ENCODE results near the gene SNX20. TPM values are rescaled to one million over a fixed set of nuclear protein-coding genes. Genes with fewer than 3 reads are reported as not detected.

SNX20 gene
- total RNA-seq, result 10 to 100 TPM; 88.9 to 90.1 TPM
- 100 to 1,000 TPM in 1 of 2 donors, 10 to 100 TPM in 1; 62.5 to 106 TPM for polyA plus RNA-seq

- peaks cover 69 to 95% (median 84%) of the 10 kb centered on the region in 4 donors for H3K4me1 Mint-ChIP-seq
- peak within 1 kb of the TSS; percentile 83 to 97 (median 94) for H3K4me3 Mint-ChIP-seq
- peak within 1 kb of the TSS; percentile 90 for H3K27ac ChIP-seq (ENCODE audit: low read depth, low read length)
- peaks cover 25% of the 10 kb centered on the region for H3K36me3 ChIP-seq (ENCODE audit: insufficient read depth, low read length)
- POLR2A ChIA-PET (ENCODE audit: partially characterized antibody), result interaction anchor here (0.6 to 19.4 kb wide), 27 partner anchors 9 to 653 kb away, joined by 3 to 478 read pairs (median 4); partner anchors contain the start of genes CYLD and NOD2
- peak within 1 kb of the TSS; percentile 87 to 99 (median 97) for H3K27ac Mint-ChIP-seq
- H3K36me3 Mint-ChIP-seq, result peaks cover 35 to 46% of the 10 kb centered on the region in 2 donors
- H3K4me1 ChIP-seq (ENCODE audit: insufficient read depth, low read length), result peaks cover 93% of the 10 kb centered on the region
- no peaks in the 10 kb centered on the region for H3K9me3 ChIP-seq (ENCODE audit: control insufficient read depth in 1 of 2, low read length in 2 of 2)
- no peaks in the 10 kb centered on the region for H3K9me3 Mint-ChIP-seq
- DNase-seq, result peak; percentile 69 to 82 (median 76)
- H3K4me3 ChIP-seq (ENCODE audit: low read length in 2 of 2), result peak within 1 kb of the TSS; percentile 45 to 93
- intact Hi-C loops (cut with micrococcal nuclease), result loop anchor here (1.0 to 5.0 kb wide), 3 partner anchors 14 to 414 kb away; partner anchors contain the start of gene ADCY7
- no peaks in the 10 kb centered on the region for H3K27me3 ChIP-seq (ENCODE audit: insufficient read depth, low read length)
- CTCF ChIA-PET (ENCODE audit: partially characterized antibody), result interaction anchor here (0.5 to 24.1 kb wide), 20 partner anchors 13 to 657 kb away, joined by 3 to 458 read pairs (median 4); partner anchors contain the start of genes CNEP1R1 and CYLD
- H3K27me3 Mint-ChIP-seq, result no peaks in the 10 kb centered on the region
These were observed at the start of gene SNX20 for GRCh38 chr16:50681021-50681885. TSS of gene SNX20 (minus strand) at chr16:50681312. CDS start at chr16:50677526, 3,786 bp downstream.

- Mint-ChIP-seq H3K27me3 (no peaks in the 10 kb centered on the region), H3K4me3 (no peak overlapping the region), H3K36me3 (peaks cover 47 to 49% of the 10 kb centered on the region in 2 donors), H3K9me3 (peaks cover 2 to 13% (median 9%) of the 10 kb centered on the region in 8 donors), H3K27ac (peak overlapping the region in 5 of 7 donors; percentile 23 to 75 (median 48)), H3K4me1 (peaks cover 12 to 26% (median 17%) of the 10 kb centered on the region in 4 donors)
- Histone ChIP-seq H3K9me3 (ENCODE audit: control insufficient read depth in 1 of 2, low read length in 2 of 2) (peaks cover 0 to 7% of the 10 kb centered on the region in 2 donors), H3K4me3 (ENCODE audit: low read length in 2 of 2) (no peak overlapping the region), H3K4me1 (ENCODE audit: insufficient read depth, low read length) (peaks cover 12% of the 10 kb centered on the region), H3K27ac (ENCODE audit: low read depth, low read length) (no peak overlapping the region), H3K36me3 (ENCODE audit: insufficient read depth, low read length) (peaks cover 18% of the 10 kb centered on the region), H3K27me3 (ENCODE audit: insufficient read depth, low read length) (no peaks in the 10 kb centered on the region)
- DNase-seq, result no peak
- CTCF ChIA-PET (ENCODE audit: partially characterized antibody), result interaction anchor here (1.0 to 7.0 kb wide), 2 partner anchors 53 to 82 kb away, joined by 4 to 55 read pairs; no protein-coding TSS in a partner anchor
- POLR2A ChIA-PET (ENCODE audit: partially characterized antibody), result interaction anchor here (0.7 to 1.3 kb wide), 3 partner anchors 15 to 22 kb away, joined by 3 to 5 read pairs (median 3); no protein-coding TSS in a partner anchor
- intact Hi-C loops (cut with micrococcal nuclease), result no loop called here
These were observed 43.2 kb upstream of the SNX20 start for GRCh38 chr16:50724306-50724705.

- no peak overlapping the region for H3K4me3 Mint-ChIP-seq
- Histone ChIP-seq H3K36me3 (ENCODE audit: insufficient read depth, low read length) (peaks cover 18% of the 10 kb centered on the region), H3K27ac (ENCODE audit: low read depth, low read length) (no peak overlapping the region), H3K4me1 (ENCODE audit: insufficient read depth, low read length) (peaks cover 12% of the 10 kb centered on the region), H3K27me3 (ENCODE audit: insufficient read depth, low read length) (no peaks in the 10 kb centered on the region), H3K9me3 (ENCODE audit: control insufficient read depth in 1 of 2, low read length in 2 of 2) (peaks cover 0 to 7% of the 10 kb centered on the region in 2 donors), H3K4me3 (ENCODE audit: low read length in 2 of 2) (no peak overlapping the region)
- peaks cover 10 to 32% (median 23%) of the 10 kb centered on the region in 4 donors for H3K4me1 Mint-ChIP-seq
- peaks cover 2 to 13% (median 9%) of the 10 kb centered on the region in 8 donors for H3K9me3 Mint-ChIP-seq
- no peaks in the 10 kb centered on the region for H3K27me3 Mint-ChIP-seq
- ChIA-PET POLR2A (ENCODE audit: partially characterized antibody) (interaction anchor here (1.0 to 1.2 kb wide), 3 partner anchors 9 to 42 kb away, joined by 3 to 4 read pairs (median 3); partner anchors contain the start of gene SNX20), CTCF (ENCODE audit: partially characterized antibody) (interaction anchor here (1.1 to 7.0 kb wide), 5 partner anchors 19 to 83 kb away, joined by 3 to 55 read pairs (median 7); partner anchors contain the start of gene CYLD)
- DNase-seq, result no peak
- peaks cover 40 to 50% of the 10 kb centered on the region in 2 donors for H3K36me3 Mint-ChIP-seq
- peak overlapping the region in 1 of 7 donors; percentile 4 for H3K27ac Mint-ChIP-seq
- intact Hi-C loops (cut with micrococcal nuclease), result no loop called here
These were observed 41.8 kb upstream of the SNX20 start for GRCh38 chr16:50722960-50723359.

- Histone ChIP-seq H3K4me3 (ENCODE audit: low read length in 2 of 2) (no peak overlapping the region), H3K9me3 (ENCODE audit: control insufficient read depth in 1 of 2, low read length in 2 of 2) (peaks cover 0 to 7% of the 10 kb centered on the region in 2 donors), H3K27me3 (ENCODE audit: insufficient read depth, low read length) (no peaks in the 10 kb centered on the region), H3K4me1 (ENCODE audit: insufficient read depth, low read length) (peaks cover 12% of the 10 kb centered on the region), H3K36me3 (ENCODE audit: insufficient read depth, low read length) (peaks cover 18% of the 10 kb centered on the region), H3K27ac (ENCODE audit: low read depth, low read length) (no peak overlapping the region)
- intact Hi-C loops (cut with micrococcal nuclease), result no loop called here
- POLR2A ChIA-PET (ENCODE audit: partially characterized antibody), result interaction anchor here (1.0 to 1.2 kb wide), 2 partner anchors 24 to 41 kb away, joined by 4 to 5 read pairs; partner anchors contain the start of gene SNX20
- Mint-ChIP-seq H3K4me1 (peaks cover 11 to 35% (median 24%) of the 10 kb centered on the region in 4 donors), H3K9me3 (peaks cover 2 to 13% (median 9%) of the 10 kb centered on the region in 8 donors), H3K4me3 (peak overlapping the region in 1 of 8 donors; percentile 13), H3K27me3 (no peaks in the 10 kb centered on the region), H3K27ac (peak overlapping the region in 3 of 7 donors; percentile 70 to 86 (median 72)), H3K36me3 (peaks cover 40 to 46% of the 10 kb centered on the region in 2 donors)
- CTCF ChIA-PET (ENCODE audit: partially characterized antibody), result interaction anchor here (1.1 to 7.0 kb wide), 6 partner anchors 10 to 84 kb away, joined by 3 to 55 read pairs (median 7); no protein-coding TSS in a partner anchor
- no peak for DNase-seq
These were observed 41.3 kb upstream of the SNX20 start for GRCh38 chr16:50722405-50722737.

GRCh38 chr16:50721549-50722404 is 40.7 kb upstream of the SNX20 start:
- Mint-ChIP-seq H3K27me3 (no peaks in the 10 kb centered on the region), H3K4me1 (peaks cover 12 to 35% (median 24%) of the 10 kb centered on the region in 4 donors), H3K27ac (peak overlapping the region in 6 of 7 donors; percentile 19 to 86 (median 46)), H3K9me3 (peaks cover 2 to 13% (median 9%) of the 10 kb centered on the region in 8 donors), H3K4me3 (peak overlapping the region in 3 of 8 donors; percentile 8 to 23 (median 13)), H3K36me3 (peaks cover 40 to 50% of the 10 kb centered on the region in 2 donors)
- Histone ChIP-seq H3K27ac (ENCODE audit: low read depth, low read length) (no peak overlapping the region), H3K36me3 (ENCODE audit: insufficient read depth, low read length) (peaks cover 18% of the 10 kb centered on the region), H3K4me1 (ENCODE audit: insufficient read depth, low read length) (peaks cover 12% of the 10 kb centered on the region), H3K27me3 (ENCODE audit: insufficient read depth, low read length) (no peaks in the 10 kb centered on the region), H3K4me3 (ENCODE audit: low read length in 2 of 2) (no peak overlapping the region), H3K9me3 (ENCODE audit: control insufficient read depth in 1 of 2, low read length in 2 of 2) (peaks cover 0 to 7% of the 10 kb centered on the region in 2 donors)
- ChIA-PET POLR2A (ENCODE audit: partially characterized antibody) (interaction anchor here (0.6 to 1.2 kb wide), 4 partner anchors 10 to 44 kb away, joined by 3 to 5 read pairs (median 3); no protein-coding TSS in a partner anchor), CTCF (ENCODE audit: partially characterized antibody) (interaction anchor here (1.3 to 7.0 kb wide), 9 partner anchors 10 to 84 kb away, joined by 4 to 55 read pairs (median 10); partner anchors contain the start of gene SNX20)
- intact Hi-C loops (cut with micrococcal nuclease), result no loop called here
- no peak for DNase-seq

All from CD4-positive, alpha-beta memory T cell (primary cell).